GM18909 (cell line): Measurements from ENCODE around the gene NUAK1.
"Not testable (repeated sequence)": the region's sequence is repeated elsewhere in the genome, so short reads cannot be mapped to it uniquely, and the experiment has no call there.

Experiments used
- ATAC-seq: cut with Tn5 transposase; IDR thresholded peaks from one replicate; pipeline ENCODE4 v1.9.1; 2021; ENCODE audit warnings: mild to moderate bottlenecking; ENCODE audit not compliant: unreplicated experiment, poor library complexity

Gene NUAK1

DNA sequence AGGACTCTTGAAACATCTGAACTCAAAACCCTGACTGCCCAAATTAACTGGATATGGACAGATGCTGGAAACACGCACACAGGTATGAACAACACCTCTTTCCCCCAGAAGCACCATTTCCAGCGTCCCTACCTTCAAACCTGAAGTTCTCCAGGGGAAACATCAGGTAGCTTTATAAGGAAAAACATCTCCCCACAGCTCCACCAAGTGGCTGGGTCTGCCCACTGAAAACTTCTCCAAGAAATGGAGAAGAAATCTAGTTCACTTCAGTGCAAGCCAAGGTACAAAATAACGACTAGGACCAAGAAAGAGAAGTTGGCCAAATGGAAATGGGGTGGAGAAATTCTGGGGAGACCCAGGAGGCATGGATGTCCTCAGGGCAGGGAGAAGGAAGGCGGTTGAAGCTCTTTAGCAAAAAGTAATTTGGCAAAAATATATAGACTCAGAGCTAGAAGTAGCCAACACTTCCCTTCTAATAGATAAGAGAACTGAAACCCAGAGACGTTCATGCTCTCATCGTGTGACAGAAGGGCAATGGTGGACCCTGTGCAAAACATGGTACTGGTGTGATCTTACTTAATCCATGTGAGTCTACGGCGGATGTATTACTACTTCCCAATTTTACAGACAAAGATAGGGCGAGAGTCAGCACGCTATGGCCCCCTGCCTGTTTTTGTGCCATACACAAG lies 10.5 kb upstream of the NUAK1 start:
- ATAC-seq, result no peak

- no peak for ATAC-seq
Measured at GRCh38 chr12:106147956-106148355, 9.2 kb upstream of the NUAK1 start.

DNA sequence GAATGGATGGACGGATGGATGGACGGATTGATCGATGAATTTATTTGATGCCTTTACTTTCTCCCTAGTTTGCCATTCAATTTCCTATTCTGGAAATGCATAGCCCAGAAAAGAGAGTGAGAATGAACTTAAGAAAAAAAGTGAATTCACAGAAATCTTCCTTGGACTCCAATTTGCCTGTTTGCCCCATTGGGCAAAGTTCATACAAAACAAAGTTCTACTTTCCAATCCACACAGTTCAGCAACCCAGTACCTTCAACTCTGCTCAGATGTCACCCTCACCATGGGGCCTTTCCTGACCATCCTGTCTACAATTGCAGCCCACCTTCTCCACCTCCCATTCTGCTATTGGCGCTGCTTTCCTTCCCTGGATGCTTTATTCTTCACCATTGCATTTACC lies 8.2 kb upstream of the NUAK1 start:
- ATAC-seq, result no peak

DNA sequence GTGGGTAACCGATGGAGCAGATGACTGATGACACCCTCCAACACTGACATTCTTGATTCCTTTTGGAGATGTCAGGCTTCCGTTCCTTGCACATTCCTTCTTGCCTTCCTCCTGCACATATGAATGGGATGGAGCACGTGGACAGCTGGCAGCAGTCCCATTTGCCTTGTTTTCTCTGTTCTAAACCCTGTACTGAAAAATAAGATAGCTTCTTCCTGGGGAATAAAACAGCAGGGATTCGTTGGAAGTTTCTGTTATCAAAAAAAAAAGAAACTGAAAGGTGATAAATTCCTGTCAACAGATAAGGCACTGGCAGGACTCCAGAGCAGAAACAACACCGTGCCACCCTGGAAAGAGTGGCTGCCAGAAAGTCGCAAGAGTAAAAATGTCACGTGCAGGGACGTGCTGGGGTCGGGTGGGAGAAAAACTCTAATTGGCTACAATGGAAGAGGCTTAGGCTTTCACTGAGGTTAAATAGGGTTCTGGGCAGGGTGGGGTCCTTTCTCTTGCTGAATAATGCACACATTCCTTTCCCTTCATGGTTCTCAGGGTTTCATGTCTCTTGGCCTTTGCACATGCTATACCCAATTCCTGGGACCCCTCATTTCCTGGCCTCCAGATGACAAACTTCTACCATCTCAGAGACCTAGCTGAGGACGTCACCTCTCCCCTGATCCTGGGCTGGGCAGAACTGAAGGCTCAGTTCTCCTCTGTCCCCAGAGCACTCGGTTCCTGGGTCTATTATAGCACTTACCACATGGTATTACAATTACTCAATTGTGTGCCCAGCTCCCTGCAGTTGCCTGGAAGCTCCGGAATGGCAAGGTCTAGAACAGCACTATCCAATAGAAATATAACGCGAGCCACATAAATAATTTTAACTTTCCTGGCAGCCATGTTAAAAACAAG lies 7.0 kb upstream of the NUAK1 start:
- no peak for ATAC-seq

DNA sequence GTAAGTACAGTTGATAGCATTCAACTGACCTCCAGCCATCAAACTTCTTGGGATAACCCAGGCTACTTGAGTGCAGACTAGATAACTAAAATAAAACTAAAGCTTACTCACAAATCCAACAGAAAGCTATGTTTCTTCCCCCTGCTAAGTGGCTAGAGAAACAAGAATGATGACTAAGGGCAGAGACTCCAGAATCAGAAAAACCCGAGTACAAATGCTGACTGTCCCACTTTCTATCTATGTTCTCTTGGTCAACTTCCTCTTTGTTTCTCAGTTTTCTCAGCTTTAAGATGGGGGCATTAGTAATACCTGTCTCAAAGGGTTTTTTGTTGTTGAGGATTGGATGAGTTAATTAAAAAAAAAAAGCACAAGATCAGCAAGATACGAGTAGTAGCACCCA lies 6.1 kb upstream of the NUAK1 start:
- ATAC-seq, result no peak

DNA sequence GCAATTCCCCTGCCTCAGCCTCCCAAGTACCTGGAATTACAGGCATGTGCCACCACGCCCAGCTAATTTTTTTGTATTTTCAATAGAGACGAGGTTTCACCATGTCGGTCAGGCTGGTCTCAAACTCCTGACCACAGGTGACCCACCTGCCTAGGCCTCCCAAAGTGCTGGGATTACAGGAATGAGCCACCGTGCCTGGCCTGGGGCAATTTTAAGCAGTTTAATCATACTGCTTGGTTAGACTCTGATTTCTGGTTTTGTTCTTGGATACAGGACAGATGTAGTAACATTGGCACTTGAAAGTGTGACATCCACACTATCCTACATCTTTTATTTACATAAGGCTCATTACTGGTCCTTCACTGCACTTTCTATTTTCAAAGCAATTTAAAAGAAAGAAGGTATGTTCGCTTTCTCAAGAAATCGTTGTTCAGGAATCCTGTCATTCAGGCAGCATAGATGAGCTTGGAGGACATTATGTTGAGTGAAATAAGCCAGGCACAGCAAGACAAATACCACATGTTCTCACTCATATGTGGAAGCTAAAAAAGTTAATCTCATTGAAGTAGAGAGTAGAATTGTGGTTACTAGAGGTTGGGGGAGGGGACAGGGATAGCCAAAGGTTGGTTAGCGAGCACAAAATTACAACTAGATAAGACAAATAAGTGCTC lies 4.0 kb upstream of the NUAK1 start:
- ATAC-seq, result no peak

GRCh38 chr12:106141920-106142319 lies 3.2 kb upstream of the NUAK1 start:
- ATAC-seq, result not testable (repeated sequence)

GRCh38 chr12:106141452-106141851 lies 2.7 kb upstream of the NUAK1 start:
- no peak for ATAC-seq

DNA sequence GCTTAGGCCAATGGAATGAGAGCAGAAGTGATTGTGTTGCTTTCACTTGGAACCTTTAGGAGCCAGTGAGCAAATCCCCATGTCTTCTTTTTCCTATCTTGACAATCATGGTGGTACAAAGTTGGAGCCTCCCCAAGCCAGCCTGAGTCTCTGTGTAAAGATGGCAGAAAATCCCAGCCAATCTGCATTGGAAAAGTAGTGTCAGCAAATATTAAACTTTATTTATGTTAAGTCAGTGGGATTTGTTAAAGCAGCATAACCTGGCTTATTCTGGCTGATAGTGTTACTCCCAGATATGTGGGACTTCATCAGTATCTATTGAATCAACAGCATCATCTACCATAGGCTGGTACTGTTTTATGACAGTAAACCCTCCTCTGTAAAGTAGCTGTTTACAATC lies 2.2 kb upstream of the NUAK1 start:
- no peak for ATAC-seq

DNA sequence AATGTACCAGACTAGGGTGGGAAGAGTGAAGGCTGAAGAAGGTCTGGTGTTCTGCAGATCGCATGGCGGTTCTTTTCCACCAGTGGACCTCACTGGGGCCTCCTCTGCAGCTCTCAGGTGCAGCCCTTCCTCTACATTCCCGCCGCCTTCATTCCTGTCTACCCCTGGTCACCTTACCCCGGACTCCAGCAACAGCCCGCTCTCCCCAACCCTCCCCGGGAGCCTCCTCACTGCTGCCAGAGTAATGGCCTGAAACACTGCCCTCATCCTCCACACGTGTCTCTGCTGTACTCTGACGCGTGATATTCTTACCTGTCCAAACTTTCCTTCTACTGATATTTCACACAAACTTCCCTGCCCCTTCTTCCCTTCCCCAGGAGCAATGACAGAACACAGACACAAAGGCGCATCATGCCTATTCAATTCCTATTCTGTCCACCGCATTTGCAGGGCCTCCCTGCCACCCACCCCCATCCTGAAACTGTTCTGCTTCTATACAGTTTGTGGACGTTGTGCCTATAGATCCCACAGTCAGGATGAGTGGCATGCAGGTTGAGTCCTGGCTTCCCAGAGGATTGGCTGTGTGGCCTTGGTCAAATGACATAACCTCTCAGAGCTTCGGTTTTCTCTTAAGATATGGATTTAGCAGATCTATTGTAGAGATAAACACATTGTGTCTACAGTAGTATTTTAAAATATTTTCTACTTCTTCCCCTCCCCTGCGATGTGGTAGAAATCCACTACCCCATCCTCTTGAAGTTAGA lies 1.7 kb upstream of the NUAK1 start:
- ATAC-seq, result no peak

- no peak for ATAC-seq
Measured at GRCh38 chr12:106139422-106140171, 843 bp upstream of the NUAK1 start.

- ATAC-seq, result no peak
Measured at GRCh38 chr12:106138357-106138632, 459 bp downstream of the NUAK1 start.

DNA sequence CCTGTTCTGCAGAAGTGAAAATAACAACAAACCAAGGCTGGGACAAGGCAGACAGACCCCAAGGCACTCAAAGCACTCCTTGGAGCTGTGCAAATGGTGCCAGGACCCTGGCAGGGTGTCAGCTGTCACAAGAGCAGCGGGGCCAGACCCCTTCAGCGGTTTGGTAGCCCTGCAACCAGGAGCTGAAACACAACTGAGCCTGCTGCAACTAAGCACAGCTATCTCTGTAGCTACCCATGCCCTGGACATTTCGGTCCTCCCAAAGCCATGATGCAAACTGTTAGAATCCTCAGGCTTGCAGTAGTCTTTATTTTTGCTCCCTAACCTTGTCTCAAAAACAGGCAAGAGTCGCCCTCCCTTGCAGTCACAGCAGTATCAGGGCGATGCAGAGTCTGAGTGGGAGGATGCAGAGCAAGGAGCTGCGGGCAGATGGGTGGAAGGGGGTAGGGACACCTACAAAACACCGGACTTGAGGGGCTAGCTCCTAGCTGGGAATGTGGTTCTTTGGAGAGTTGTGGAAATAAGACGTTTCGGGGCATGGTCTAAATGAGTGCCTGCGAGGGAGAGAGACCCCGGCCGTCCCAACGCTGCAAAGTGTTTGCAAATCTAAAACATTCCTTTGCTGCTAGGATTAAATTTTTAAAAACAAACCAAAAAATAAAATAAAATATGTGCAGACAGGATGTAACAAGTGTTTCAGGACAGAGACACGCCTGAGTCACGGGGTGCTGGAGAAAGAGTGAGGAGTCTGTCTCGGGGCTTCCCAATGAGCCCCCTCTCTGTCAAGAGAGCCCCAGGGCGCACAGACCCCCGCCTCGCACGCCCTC lies 1.0 kb downstream of the NUAK1 start:
- ATAC-seq, result no peak

GRCh38 chr12:106136263-106136662 lies 2.5 kb downstream of the NUAK1 start:
- ATAC-seq, result no peak

- no peak for ATAC-seq
Measured at GRCh38 chr12:106135781-106136180, 3.0 kb downstream of the NUAK1 start.

DNA sequence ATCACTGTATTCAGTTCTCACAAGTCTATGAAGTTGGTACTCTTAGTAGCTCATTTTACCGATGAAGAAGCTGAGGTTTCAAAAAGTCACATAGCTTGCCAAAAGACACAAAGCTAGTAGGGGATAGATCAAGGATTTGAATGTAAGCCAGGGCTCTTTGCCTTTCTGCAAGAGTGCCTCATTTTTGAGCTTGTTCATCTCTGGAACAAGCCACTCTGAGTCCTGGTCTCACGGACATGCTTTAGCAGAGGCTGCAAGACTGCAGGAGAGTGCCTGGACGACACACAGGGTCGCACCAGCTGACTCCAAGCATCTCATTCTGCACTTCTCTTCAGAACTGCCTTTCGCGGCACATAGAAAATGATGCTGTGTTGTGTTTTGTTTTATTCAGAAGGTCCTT lies 3.7 kb downstream of the NUAK1 start:
- ATAC-seq, result no peak

DNA sequence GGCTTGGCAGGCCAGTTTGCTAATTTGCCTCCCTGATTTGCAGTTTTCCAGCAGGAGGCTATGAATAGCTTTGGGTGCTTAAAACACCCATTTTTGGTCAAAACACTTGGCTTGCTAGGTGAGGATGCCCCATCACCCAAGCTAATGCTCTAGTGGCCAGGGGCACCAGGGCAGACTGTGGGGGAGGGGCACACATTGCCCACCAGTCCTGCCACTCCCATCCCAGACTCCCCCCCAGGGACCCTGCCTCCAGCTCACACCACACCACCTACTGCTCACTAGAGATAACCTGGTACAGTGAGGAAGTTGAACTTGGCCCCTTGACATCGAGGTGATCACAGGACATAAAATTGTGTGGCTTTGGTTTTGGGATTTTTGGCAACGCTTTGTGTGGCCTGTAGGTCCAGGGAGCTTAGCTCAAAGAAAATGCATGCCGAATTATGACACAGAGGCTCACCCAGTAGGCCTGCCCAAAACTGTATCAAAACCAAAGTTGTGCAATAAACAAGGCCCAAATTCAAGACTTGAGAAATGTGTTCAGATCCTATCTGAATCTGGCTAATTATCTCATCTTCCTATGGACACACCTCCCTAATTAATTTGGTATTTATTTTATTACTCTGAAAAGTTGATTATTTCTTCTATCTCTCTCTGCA lies 4.3 kb downstream of the NUAK1 start:
- ATAC-seq, result no peak

DNA sequence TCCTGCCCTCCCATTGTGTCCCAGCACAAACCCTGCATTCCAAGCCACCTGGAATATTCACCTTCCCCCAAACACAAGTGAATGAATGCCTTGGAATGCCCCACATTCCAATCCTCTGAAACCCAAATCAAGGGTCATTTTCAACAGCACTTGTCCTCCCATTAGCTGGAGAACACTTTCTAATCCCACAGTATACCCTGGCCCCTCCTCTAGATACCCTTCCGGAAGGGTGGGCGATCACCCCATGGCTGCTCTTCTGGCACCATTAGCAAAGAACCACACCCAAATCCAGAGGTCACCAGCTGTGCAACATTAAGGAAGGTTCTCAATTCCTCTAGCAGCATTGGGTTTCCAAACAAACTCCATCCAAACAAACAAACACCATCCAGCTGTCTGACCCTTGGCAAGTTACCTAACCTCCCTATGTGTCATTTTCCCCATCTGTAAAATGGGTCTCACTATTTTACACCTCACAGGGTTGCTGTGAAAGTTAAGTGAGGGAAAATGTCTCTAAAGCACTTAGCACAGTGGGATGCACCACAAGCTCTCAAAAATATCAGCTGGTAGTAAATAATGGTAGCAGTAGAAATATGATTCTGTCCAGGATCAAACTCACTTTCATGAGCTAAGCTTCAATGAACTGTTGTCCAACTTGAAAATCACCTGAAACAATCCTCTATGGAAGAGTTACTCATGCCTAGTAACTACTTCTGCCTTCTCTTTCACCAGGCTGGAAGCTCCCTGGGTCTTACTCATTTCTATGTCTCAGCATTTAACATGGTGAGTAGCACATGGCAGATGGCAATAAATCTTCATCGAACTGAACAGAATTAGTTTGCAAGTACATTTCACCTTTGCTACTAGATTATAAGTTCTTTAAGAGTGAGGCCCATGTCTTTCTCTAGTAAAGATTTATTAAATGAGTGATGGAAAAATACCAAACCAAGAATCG lies 5.3 kb downstream of the NUAK1 start:
- no peak for ATAC-seq
